Loucy (cell line): Measurements from ENCODE around the gene PCDHGA4.
"Not testable (repeated sequence)": the region's sequence is repeated elsewhere in the genome, so short reads cannot be mapped to it uniquely, and the experiment has no call there.

Experiments used
- H2AFZ ChIP-seq: fragments of 200-600 bp; sonication (generic); 2 replicates; pipeline ENCODE4 v1.6.0; 2016; ENCODE audit warnings: antibody characterized with exemption, mild to moderate bottlenecking, low read length, moderate library complexity
- H3F3A ChIP-seq: fragments of 200-600 bp; 2 replicates; pipeline ENCODE4 v1.6.0; 2016; ENCODE audit warnings: antibody characterized with exemption, low read depth, mild to moderate bottlenecking
- H3K27me3 ChIP-seq: fragments of 200-600 bp; sonication (generic); 2 replicates; pipeline ENCODE4 v1.6.1; 2014; ENCODE audit warnings: low read length, mild to moderate bottlenecking; ENCODE audit not compliant: insufficient read depth, poor library complexity, severe bottlenecking
- H3K36me3 ChIP-seq: fragments of 200-600 bp; sonication (generic); 2 replicates; pipeline ENCODE4 v1.6.1; 2016; ENCODE audit warnings: low read length; ENCODE audit not compliant: insufficient read depth
- H3K4me1 ChIP-seq: fragments of 200-600 bp; sonication (generic); 2 replicates; pipeline ENCODE4 v1.5.1; 2014; ENCODE audit warnings: low read length, mild to moderate bottlenecking; ENCODE audit not compliant: insufficient read depth, poor library complexity, severe bottlenecking
- H3K4me2 ChIP-seq: fragments of 200-600 bp; sonication (generic); 2 replicates; pipeline ENCODE4 v1.6.0; 2014; ENCODE audit warnings: antibody characterized with exemption, low read length, low read depth, mild to moderate bottlenecking; ENCODE audit not compliant: poor library complexity, severe bottlenecking
- H3K4me3 ChIP-seq: fragments of 200-600 bp; sonication (generic); 2 replicates; pipeline ENCODE4 v1.5.1; 2014; ENCODE audit warnings: low read length, mild to moderate bottlenecking, mixed read lengths; ENCODE audit not compliant: poor library complexity, severe bottlenecking
- H3K79me2 ChIP-seq: fragments of 200-600 bp; sonication (generic); 2 replicates; pipeline ENCODE4 v1.6.1; 2014; ENCODE audit warnings: low read length; ENCODE audit not compliant: insufficient read depth
- H3K9ac ChIP-seq: fragments of 200-600 bp; sonication (generic); 2 replicates; pipeline ENCODE4 v1.6.0; 2014; ENCODE audit warnings: mild to moderate bottlenecking, low read depth, low read length, moderate library complexity; ENCODE audit not compliant: poor library complexity, severe bottlenecking
- H3K9me2 ChIP-seq: fragments of 200-600 bp; sonication (generic); replicated peaks from 2 replicates; pipeline ENCODE4 v1.6.1; 2016; ENCODE audit warnings: low read depth, low read length, mixed read lengths
- H3K9me3 ChIP-seq: fragments of 200-600 bp; sonication (generic); 2 replicates; pipeline ENCODE4 v1.6.1; 2014; ENCODE audit warnings: mild to moderate bottlenecking, antibody characterized with exemption, low read length, low read depth; ENCODE audit not compliant: insufficient read depth
- H4K20me1 ChIP-seq: fragments of 200-600 bp; sonication (generic); 2 replicates; pipeline ENCODE4 v1.6.0; 2014; ENCODE audit warnings: antibody characterized with exemption, low read length, mild to moderate bottlenecking; ENCODE audit not compliant: insufficient read depth, poor library complexity, severe bottlenecking
- CTCF ChIP-seq: fragments of 200-600 bp; sonication (generic); conservative IDR thresholded peaks from 2 replicates; pipeline ENCODE4 v1.5.1; 2014; ENCODE audit warnings: mild to moderate bottlenecking, antibody characterized with exemption, low read length
- EZH2phosphoT487 ChIP-seq: fragments of 200-600 bp; IDR thresholded peaks from 2 replicates; pipeline ENCODE4 v1.6.1; 2018; ENCODE audit warnings: antibody characterized with exemption, mild to moderate bottlenecking, moderate library complexity, borderline replicate concordance

Gene PCDHGA4

GRCh38 chr5:141354900-141355469, at the start of gene PCDHGA4:
Gene PCDHGA4 (plus strand): TSS chr5:141355021. CDS start chr5:141355108, 87 bp downstream.
- TF ChIP-seq CTCF (peak; percentile 80), EZH2phosphoT487 (no peak)
- H3K4me2 ChIP-seq, result no peak within 1 kb of the TSS
- H3K9me3 ChIP-seq, result no peaks in the 10 kb centered on the region
- no peak within 1 kb of the TSS for H3K4me3 ChIP-seq
- no peaks in the 10 kb centered on the region for H3K4me1 ChIP-seq
- no peaks in the 10 kb centered on the region for H3F3A ChIP-seq
- no peaks in the 10 kb centered on the region for H4K20me1 ChIP-seq
- H3K27me3 ChIP-seq, result no peaks in the 10 kb centered on the region
- no peaks in the 10 kb centered on the region for H3K36me3 ChIP-seq
- no peaks in the 10 kb centered on the region for H3K9me2 ChIP-seq
- no peaks in the 10 kb centered on the region for H3K79me2 ChIP-seq
- no peak within 1 kb of the TSS for H3K9ac ChIP-seq
- peak within 1 kb of the TSS; percentile 48; the same call in 1 of the 2 replicates for H2AFZ ChIP-seq

GRCh38 chr5:141306630-141307029, 48.2 kb upstream of the PCDHGA4 start:
- no peak overlapping the region for H3K4me3 ChIP-seq

GRCh38 chr5:141313711-141314110, 41.1 kb upstream of the PCDHGA4 start:
- no peaks in the 10 kb centered on the region for H3K4me1 ChIP-seq
- no peak overlapping the region for H2AFZ ChIP-seq
- H3K9me2 ChIP-seq, result no peaks in the 10 kb centered on the region
- peaks cover 9% of the 10 kb centered on the region; the same call in 1 of the 2 replicates for H3K9me3 ChIP-seq
- H4K20me1 ChIP-seq, result no peaks in the 10 kb centered on the region
- no peaks in the 10 kb centered on the region for H3K27me3 ChIP-seq
- no peak overlapping the region for H3K4me2 ChIP-seq
- H3F3A ChIP-seq, result no peaks in the 10 kb centered on the region
- no peak overlapping the region for H3K9ac ChIP-seq
- no peak overlapping the region for H3K4me3 ChIP-seq
- peaks cover under 1% of the 10 kb centered on the region; the same call in 1 of the 2 replicates for H3K79me2 ChIP-seq
- TF ChIP-seq CTCF (no peak), EZH2phosphoT487 (no peak)
- H3K36me3 ChIP-seq, result no peaks in the 10 kb centered on the region

More at GRCh38 chr5:141306630-141307029, 48.2 kb upstream of the PCDHGA4 start:
- Histone ChIP-seq H3F3A (no peaks in the 10 kb centered on the region), H3K79me2 (no peaks in the 10 kb centered on the region), H3K9ac (no peak overlapping the region), H3K9me3 (no peaks in the 10 kb centered on the region; the same call in 1 of the 2 replicates), H4K20me1 (no peaks in the 10 kb centered on the region), H3K9me2 (no peaks in the 10 kb centered on the region), H2AFZ (no peak overlapping the region), H3K27me3 (no peaks in the 10 kb centered on the region), H3K4me1 (no peaks in the 10 kb centered on the region), H3K4me2 (no peak overlapping the region), H3K36me3 (no peaks in the 10 kb centered on the region)
- TF ChIP-seq EZH2phosphoT487, result no peak
- TF ChIP-seq CTCF, result no peak

- not testable (repeated sequence) for H3K36me3 ChIP-seq, H3K9ac ChIP-seq, H3K4me2 ChIP-seq, H4K20me1 ChIP-seq, H2AFZ ChIP-seq, H3K27me3 ChIP-seq, H3F3A ChIP-seq, H3K4me3 ChIP-seq, H3K9me2 ChIP-seq, H3K4me1 ChIP-seq
- Histone ChIP-seq H3K9me3 (peaks cover 20% of the 10 kb centered on the region; the same call in 1 of the 2 replicates), H3K79me2 (peaks cover 13% of the 10 kb centered on the region)
Measured at GRCh38 chr5:141316963-141317362, 37.9 kb upstream of the PCDHGA4 start.
